ENCODE results near the gene FAM210A.
"Not testable (repeated sequence)": the region's sequence is repeated elsewhere in the genome, so short reads cannot be mapped to it uniquely, and the experiment has no call there.

FAM210A gene

DNA sequence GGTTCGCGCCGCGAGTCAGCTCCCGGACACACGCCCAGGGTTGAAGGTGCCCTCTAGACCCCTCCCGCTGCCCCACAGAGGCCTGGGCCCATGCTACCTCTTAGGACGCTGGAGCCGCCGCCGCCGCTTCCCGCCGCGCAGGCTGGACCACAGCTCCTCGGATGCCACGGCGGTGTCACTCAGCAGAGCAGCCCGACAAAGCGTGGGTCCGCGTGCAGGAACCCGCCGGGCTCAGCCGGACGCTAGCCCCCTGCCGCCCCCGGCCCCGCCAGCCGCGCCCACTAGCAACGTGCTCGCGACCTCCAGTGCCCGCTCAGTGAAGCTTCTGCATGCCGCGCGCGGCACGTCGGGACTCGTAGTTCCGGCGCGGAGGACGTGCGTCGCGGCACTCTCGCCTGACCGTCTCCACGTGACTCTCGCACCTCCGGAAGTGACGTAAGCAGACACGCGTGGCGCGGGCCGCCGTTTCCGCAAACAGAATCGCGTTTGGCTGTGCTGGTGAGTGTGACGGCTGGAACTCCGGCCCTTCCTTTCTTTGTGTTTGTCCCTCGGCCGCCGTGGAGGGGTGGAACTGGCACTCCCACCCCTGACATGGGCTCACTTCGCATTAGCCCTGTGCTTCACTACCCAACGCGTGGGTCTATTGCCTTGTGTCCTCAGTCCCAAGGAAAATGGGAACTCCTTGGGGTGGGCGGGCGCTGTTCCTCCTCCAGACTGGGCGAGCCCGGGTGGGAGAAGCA lies at the start of gene FAM210A, which contains the start of gene RNMT:
FAM210A (minus strand) TSS at position 327 of the 740 bp plus-strand sequence. CDS start 44,481 bp downstream, outside the sequence.
RNMT (plus strand) TSS at position 442 of the 740 bp plus-strand sequence. CDS start 4,845 bp downstream, outside the sequence.
- DNase-seq (ENCODE audit: low read depth in 2 of 2), result peak; percentile 82 to 90

DNA sequence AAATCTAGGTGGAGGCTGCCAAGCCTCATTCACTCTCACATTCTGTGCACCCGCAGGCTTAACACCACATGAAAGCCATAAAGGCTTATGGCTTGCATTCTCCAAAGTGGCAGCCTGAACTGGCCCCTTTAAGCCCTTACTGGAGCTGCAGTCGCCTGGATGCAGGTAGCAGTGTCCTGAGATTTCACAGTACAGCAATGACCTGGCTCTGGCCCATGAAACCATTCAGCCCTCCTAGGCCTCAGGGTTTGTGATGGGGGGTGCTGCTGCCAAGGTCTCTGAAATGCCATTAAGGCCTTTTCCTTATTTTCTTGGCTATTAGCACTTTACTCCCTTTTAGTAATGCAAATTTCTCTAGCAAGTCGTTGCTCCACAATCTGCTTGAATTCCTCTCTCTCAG lies 48.7 kb upstream of the FAM210A start:
- DNase-seq (ENCODE audit: low read depth in 2 of 2), result no peak

DNA sequence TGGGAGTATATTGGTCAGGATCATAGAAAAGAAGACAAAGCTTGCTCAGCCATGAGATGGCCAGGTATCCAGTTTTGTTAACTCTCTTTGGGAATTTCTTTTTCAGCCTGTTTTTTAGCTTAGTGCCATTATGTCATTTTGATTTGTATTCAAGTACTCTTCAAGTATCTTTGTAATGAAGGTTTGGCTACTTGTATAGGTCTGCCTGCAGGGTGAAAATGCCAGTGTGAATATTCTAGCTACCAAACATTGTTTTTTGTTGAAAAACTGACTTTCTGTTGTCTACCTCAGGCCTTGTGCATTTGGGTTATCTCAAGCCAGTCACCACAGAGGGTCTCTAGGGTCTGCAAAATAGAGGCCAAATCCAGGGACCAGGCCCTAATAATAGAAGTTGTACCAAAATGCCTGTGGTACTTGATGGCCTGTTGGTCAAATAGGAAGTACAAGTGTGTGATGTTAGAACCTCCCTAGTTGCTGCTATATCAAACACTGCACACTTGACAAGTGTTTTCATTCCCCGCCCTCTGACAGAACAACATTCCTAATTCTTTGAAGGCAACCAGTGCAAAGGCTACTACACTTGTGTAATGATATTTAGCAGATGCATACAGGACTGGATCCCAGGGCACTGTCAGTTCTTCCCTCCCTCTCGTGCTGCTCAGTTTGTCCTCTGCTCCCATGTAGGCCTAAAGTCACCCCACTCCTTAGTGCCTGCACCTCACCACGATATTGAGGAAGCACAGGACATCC lies 36.5 kb upstream of the FAM210A start:
- no peak for DNase-seq (ENCODE audit: low read depth in 2 of 2)

GRCh38 chr18:13760047-13760446 lies 33.7 kb upstream of the FAM210A start:
- DNase-seq (ENCODE audit: low read depth in 2 of 2), result no peak

- no peak for DNase-seq (ENCODE audit: low read depth in 2 of 2)
Measured at GRCh38 chr18:13758622-13759021, 32.3 kb upstream of the FAM210A start.

DNA sequence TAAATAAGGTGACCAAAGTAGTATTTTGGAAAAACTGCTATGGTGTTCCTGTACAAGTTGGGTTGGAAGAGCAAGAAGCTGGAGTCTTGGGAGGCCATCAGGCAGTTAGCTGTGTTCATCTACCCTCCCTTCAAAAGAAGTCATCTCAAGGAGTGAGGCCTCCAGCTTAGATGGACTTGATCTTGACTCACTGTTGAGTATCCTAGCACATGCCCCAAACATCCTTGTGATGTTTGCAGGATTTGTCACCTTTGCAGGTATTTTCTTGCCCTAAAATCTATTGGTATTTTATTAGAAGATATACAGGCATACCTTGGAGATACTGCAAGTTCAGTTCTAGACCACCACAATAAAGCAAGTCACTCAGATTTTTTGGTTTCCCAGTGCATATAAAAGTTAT lies 30.3 kb upstream of the FAM210A start:
- DNase-seq (ENCODE audit: low read depth in 2 of 2), result no peak

- DNase-seq (ENCODE audit: low read depth in 2 of 2), result no peak
Measured at GRCh38 chr18:13756261-13756660, 29.9 kb upstream of the FAM210A start.

DNA sequence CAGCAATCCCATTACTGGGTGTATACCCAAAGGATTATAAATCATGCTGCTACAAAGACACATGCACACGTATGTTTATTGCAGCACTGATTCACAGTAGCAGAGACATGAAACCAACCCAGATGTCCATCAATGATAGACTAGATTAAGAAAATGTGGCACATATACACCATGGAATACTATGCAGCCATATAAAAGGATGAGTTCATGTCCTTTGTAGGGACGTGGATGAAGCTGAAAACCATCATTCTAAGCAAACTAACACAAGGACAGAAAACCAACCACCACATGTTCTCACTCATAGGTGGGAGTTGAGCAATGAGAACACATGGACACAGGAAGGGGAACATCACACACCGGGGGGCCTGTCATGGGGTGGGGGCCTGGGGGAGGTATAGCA lies 25.2 kb upstream of the FAM210A start:
- not testable (repeated sequence) for DNase-seq (ENCODE audit: low read depth in 2 of 2)

DNA sequence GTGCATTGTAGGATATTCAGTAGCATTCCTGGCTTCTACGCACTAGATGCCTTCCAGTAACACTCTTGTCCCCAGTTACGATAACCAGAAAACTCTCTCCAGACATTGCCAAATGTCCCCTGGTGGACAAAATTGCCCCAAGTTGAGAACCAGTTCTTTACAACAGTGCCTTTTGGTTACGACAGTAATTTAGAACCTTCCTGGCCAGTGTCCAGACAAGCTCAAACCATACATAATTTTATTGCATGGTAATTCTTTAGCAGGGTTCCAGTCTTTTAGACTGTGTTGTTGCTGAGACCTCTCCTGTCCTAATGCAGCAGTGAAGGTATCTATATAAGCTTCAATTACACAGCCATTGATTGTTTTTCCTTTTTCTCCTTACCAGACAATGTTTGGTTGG lies 20.3 kb upstream of the FAM210A start:
- no peak for DNase-seq (ENCODE audit: low read depth in 2 of 2)

DNA sequence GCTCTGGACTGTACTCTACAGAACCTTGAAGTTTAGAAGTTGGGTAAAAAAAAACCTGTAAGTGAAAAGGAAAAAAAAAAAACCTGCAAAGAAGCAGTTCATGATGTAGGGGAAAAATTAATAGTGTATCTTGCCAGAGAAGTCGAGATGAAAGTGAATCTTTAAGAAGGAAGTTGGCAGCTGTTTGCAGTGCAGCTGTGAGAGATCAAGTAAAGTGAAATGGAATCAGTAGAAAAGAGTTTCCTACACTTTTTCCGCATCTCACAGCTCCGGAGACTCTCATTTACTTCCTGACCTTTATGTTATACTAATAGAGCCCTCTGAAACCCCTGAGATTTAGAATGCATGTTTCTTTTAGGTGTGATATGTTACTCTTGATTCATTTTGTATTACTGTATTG lies 19.3 kb upstream of the FAM210A start:
- DNase-seq (ENCODE audit: low read depth in 2 of 2), result no peak

GRCh38 chr18:13735681-13736080 lies 9.3 kb upstream of the FAM210A start:
- DNase-seq (ENCODE audit: low read depth in 2 of 2), result no peak

GRCh38 chr18:13730481-13730880 lies 4.1 kb upstream of the FAM210A start:
- no peak for DNase-seq (ENCODE audit: low read depth in 2 of 2)

GRCh38 chr18:13726972-13727331 lies 594 bp upstream of the FAM210A start:
- DNase-seq (ENCODE audit: low read depth in 2 of 2), result peak in 1 of 2 donors; percentile 14

- no peak for DNase-seq (ENCODE audit: low read depth in 2 of 2)
Measured at GRCh38 chr18:13725566-13726231, 659 bp downstream of the FAM210A start.

- no peak for DNase-seq (ENCODE audit: low read depth in 2 of 2)
Measured at GRCh38 chr18:13720847-13721246, 5.5 kb downstream of the FAM210A start.

- no peak for DNase-seq (ENCODE audit: low read depth in 2 of 2)
Measured at GRCh38 chr18:13720123-13720522, 6.2 kb downstream of the FAM210A start.

DNA sequence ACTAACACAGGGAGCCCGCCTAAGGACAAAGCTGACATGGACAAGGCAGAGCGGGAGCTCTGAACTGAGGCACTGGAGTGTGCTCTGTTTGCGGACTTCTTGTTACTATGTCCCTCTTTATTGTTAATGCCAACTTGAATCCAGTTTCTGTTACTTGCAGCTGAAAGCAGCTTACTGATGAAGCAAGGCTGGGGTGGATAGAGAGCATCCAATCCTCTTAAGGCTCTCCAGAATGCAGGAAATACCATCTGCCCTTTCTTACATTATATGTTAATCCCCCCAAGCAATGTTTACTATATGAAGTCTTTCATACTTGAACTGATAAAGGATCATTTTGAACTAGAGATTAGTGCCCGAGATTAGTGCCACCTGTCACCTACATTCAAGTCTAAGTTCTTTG lies 9.4 kb downstream of the FAM210A start:
- no peak for DNase-seq (ENCODE audit: low read depth in 2 of 2)

DNA sequence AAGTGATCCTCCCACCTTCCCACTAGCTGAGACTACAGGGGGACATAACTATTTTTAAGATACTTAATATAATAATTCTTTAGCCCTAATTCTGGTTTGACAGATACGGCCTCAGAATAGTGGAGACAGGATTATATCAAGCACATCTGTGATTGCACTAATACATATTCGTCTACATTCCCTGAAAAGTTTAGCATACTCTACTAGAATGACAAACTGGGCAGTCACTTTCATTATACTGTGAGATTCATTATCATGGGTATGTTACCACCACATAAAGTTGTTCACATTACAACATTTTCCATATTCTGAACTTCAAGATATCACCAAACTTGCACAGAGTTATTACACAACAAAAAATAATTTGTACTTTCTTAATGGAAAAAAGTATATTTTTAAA lies 11.0 kb downstream of the FAM210A start:
- DNase-seq (ENCODE audit: low read depth in 2 of 2), result no peak

DNA sequence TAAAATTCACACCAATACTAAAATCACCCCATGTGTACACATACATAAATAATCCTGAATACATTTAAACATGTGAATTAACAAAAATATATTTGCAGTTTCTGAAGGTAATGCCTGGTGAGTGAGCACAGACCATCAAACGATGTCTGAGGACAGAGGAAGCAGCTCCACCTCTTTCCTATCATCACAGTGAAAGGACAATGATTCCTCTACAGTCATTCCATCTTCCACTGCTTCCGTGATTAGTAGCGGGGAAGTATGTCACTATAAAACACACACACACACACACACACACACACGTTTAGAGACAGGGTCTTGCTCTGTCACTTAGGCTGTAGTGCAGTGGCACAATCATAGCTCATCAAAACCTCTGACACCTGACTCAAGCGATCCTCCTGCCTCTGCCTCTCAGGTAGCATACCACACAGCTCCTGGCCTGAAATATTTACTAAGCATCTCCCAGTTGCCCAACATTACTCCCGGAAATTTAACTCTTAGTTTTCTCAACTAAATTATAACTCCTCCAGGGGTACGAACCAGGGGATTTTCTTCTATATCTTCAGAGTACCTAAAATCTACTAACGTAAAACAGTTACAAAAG lies 12.8 kb downstream of the FAM210A start:
- no peak for DNase-seq (ENCODE audit: low read depth in 2 of 2)

DNA sequence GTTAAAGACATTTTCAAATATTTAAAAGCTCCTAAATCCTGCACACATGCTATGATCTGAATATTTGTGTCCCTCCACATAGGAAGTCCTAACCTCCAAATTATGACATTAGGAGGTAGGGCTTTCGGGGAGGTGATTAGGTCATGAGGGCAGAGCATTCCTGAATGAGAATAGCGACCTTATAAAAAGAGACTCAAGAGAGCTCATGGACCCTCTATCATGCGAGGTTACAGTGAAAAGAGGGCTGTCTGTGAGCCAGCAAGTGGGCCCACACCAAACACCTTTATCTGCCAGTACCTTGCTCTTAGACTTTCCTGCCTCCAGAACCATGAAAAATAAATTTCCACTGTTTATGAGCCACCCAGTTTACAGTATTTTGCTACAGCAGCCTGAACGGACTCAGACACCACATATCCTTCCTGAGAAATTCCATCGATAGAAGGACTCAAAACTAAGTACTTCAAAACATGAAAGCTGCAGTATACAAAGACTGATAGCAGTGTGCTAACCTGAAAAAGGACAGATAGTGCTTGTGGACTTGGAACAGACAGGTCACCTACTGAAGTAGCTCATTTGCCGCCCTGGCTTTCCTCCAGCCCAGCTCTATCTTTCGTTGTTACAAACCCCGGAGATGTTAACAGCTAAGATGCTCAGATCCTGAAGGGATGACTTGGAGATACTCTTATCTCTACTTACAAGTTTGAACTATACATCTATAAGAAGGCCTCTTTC lies 13.8 kb downstream of the FAM210A start:
- DNase-seq (ENCODE audit: low read depth in 2 of 2), result no peak

GRCh38 chr18:13710414-13710831 lies 15.9 kb downstream of the FAM210A start:
- no peak for DNase-seq (ENCODE audit: low read depth in 2 of 2)
